Cardiac fibroblast (primary cell): ENCODE data around the gene ABHD12.
"Not testable (repeated sequence)": the region's sequence is repeated elsewhere in the genome, so short reads cannot be mapped to it uniquely, and the experiment has no call there.

Source experiments
- DNase-seq, 2 donors: peaks; one replicate each; pipeline versions ENCODE4 v3.0.0 to v3.0.0-alpha.2; 2010; ENCODE audit warnings: low read depth in 2 of 2
- H3K4me3 ChIP-seq, 2 donors: replicated peaks in 1 of 2; 1 replicate in 1 of 2; 2 replicates in 1 of 2; pipeline ENCODE4 v1.5.1; 2011; ENCODE audit warnings: low read depth in 2 of 2, low read length in 2 of 2, mild to moderate bottlenecking in 2 of 2, moderate library complexity in 1 of 2
- TF ChIP-seq, protein P1 (sequence below): IDR thresholded peaks from one replicate; pipeline ENCODE4 v1.5.1; 2011; ENCODE audit warnings: low read depth, mild to moderate bottlenecking, low read length, inconsistent platforms

Gene ABHD12

DNA sequence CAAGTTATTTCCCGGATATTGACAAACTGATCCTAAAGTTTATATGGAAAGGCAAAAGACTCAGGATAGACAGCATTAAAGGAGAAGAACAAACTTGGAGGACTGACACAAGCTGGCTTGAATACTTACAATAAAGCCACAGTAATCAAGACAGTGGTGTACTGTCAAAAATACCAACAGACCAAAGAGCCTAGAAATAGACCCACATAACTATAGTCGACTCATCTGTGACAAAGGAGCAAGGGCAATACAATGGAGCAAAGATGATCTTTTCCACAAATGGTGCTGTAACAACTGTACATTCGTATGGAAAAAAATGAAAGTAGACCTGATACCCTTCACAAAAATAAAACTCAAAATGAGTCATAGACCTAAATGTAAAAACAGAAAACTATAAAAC, 46.0 kb downstream of the ABHD12 start:
- TF ChIP-seq, protein P1, sequence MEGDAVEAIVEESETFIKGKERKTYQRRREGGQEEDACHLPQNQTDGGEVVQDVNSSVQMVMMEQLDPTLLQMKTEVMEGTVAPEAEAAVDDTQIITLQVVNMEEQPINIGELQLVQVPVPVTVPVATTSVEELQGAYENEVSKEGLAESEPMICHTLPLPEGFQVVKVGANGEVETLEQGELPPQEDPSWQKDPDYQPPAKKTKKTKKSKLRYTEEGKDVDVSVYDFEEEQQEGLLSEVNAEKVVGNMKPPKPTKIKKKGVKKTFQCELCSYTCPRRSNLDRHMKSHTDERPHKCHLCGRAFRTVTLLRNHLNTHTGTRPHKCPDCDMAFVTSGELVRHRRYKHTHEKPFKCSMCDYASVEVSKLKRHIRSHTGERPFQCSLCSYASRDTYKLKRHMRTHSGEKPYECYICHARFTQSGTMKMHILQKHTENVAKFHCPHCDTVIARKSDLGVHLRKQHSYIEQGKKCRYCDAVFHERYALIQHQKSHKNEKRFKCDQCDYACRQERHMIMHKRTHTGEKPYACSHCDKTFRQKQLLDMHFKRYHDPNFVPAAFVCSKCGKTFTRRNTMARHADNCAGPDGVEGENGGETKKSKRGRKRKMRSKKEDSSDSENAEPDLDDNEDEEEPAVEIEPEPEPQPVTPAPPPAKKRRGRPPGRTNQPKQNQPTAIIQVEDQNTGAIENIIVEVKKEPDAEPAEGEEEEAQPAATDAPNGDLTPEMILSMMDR: no peak
- H3K4me3 ChIP-seq: no peak overlapping the region
- DNase-seq: no peak

DNA sequence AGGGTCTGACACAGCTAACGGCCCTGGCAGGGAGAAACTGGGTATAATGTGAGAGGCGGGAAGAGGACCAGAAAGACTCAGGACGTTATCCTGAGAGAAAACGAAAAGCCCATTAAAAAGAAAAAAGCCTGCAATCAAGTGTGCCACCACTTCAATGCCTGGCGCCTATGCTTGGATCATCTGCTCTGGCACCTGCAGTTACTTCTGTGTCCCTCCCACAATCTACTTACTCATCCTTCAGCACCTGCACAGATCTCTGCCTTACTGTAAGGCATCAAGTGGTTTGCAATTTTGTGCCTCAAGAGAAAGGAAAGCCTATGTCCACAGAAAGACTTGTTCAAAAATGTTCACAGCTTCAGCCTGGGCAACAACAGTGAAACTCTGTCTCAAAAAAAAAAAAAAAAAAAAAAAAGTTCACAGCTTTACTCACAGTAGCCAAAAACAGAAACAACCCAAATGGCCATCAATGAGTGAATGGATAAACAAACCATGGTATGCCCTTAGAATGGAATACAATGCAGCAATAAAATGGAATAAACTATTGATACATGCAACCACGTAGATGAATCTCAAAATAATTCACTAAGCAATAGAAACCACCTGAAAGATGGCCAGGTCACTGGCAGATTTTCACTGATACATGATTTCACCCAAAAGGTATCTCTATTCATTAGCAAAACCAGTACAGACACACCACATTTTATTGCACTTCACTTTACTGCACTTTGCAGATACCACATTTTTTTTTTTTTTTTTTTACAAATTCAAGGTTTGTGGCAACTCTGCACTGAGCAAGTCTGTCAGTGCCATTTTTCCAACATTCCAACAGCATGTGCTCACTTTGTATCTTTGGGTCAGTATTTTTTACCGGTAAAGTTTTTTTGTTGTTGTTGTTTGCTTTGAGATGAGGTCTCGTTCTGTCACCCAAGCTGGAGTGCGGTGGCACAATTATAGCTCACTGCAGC, 48.6 kb downstream of the ABHD12 start:
- TF ChIP-seq, protein P1: no peak
- peak in 1 of 2 donors; percentile 5 for DNase-seq
- no peak overlapping the region for H3K4me3 ChIP-seq

DNA sequence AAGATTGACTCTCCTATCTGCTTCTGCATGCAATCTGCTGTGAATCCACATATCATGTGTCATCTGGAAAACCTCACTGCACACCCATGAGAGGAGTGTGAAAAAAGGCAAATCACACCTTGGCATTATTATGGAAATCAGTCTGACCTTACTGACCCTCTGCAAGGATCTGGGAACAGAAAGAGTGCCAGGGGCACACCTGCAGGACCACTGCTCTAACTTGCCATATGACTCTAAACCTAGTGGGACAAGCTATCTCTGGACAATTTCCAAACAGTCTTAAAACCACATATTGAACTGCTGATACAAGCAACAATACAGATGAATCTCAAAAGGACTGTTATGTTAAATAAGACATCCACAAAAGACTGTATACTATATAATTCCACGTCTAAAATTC, 50.3 kb downstream of the ABHD12 start:
- no peak overlapping the region for H3K4me3 ChIP-seq
- TF ChIP-seq, protein P1: no peak
- no peak for DNase-seq

DNA sequence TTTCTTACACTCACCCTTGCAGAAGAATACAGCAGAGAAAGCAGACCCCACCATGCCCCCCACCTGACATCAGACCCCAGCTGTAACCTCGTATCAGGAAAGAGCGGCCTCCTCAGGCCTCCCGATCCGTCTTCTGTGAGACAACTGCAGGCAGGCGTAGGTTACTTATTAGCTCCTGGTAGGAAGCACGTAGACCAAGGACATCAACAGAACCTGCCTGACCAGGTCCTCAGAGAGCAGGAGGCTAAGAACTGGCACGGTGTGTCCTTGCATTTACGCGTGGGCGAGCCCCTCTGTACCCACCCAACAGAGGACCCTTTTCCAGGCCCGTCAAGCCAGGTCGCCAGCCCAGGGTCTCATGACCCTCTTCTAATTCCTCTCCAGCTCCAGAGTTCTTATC, 51.0 kb downstream of the ABHD12 start:
- DNase-seq: no peak
- H3K4me3 ChIP-seq: no peak overlapping the region
- TF ChIP-seq, protein P1: no peak

DNA sequence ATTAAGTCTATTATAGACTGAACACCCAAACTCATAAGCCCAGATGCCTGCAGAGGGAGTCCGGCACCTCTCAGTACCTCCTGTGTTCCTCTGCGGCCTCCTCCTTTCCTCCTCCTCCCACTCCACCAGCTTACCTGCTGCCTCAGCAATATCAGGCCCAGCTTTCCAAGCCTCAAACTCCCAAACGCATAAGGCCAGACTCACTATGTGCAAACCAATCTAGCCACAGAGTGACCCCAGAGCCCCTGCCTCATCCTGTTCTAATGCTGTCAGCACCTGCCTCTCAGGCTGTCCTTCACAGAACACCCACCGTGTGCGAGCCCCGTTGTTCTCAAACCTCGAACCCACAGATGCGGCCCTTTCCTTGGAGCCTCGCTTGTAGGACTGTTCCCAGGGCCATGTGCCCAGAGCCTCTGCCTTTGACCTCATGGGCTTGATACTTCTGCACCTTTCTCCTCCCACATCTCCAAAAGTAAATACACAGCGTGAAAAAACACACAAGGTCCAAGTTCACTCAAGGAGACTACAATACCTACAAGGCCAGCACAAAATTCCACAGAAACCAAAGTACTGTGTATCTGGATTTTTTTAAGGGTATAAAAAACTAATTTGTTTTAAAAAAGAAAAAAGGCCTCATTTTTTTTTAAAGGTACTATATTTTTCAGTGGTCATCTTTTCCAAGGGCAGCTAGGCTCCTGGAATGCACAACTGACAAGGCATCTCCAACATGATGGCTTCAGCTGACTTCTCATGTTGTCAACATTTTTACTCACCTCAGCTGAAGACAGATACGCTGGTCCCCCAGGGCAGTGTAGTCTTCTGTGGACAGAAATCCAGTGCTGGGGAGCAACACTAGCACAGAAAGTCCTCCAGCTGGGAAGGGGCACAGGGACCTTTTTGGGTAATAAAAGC, 52.3 kb downstream of the ABHD12 start:
- H3K4me3 ChIP-seq: no peak overlapping the region
- DNase-seq: no peak
- TF ChIP-seq, protein P1: no peak

DNA sequence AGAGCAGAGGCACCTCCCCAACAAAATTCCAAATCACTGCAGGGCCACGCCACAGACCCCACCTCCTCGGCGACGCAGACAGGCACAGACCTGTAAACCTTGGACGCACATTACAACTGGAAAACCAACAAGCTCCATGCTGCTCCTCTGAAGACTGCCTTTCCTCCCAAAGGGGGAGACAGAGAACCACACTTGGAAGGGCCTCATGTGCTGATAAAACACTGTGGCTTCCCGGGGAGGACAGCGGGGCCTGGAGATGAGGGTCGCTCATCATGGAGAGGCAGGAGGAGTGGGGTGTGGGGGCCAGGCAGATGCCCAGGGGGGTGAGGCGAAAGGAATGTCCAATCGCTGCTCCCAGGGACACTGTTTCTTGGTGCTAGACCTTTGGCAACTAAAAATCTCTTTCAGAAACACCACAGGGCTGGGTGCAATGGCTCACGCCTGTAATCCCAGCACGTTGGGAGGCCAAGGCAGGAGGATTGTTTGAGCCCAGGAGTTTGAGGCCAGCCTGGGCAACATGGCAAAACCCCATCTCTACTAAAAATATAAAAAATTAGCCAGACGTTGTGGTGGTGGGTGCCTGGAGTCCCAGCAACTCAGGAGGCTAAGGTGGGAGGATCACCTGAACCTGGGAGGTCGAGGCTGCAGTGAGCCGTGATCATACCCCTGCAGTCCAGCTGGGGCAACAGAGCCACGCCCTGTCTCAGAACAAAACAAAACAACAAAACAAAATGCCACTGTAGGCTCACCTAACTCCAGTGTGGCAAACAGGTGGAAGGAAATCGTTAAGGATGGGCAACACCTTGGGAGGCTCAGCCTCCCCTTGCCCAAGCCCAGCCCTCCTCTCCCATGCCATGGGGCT, 53.8 kb downstream of the ABHD12 start:
- H3K4me3 ChIP-seq: no peak overlapping the region
- TF ChIP-seq, protein P1: peak; percentile 17
- DNase-seq: peak; percentile 21 to 66

DNA sequence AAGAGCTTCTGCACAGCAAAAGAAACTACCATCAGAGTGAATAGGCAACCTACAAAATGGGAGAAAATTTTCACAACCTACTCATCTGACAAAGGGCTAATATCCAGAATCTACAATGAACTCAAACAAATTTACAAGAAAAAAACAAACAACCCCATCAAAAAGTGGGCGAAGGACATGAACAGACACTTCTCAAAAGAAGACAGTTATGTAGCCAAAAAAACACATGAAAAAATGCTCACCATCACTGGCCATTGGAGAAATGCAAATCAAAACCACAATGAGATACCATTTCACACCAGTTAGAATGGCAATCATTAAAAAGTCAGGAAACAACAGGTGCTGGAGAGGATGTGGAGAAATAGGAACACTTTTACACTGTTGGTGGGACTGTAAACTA, 55.7 kb downstream of the ABHD12 start:
- H3K4me3 ChIP-seq, DNase-seq: not testable (repeated sequence)
